HepG2 (cell line): Measurements from ENCODE around the gene C9orf85. TPM values are rescaled to one million over a fixed set of nuclear protein-coding genes. Genes with fewer than 3 reads are reported as not detected.

Experiments
- ATAC-seq: fragments of 200-7000 bp; cut with Tn5 transposase; 3 replicates; pipeline ENCODE4 v1.9.1; 2020; ENCODE audit warnings: mild to moderate bottlenecking, moderate library complexity
- BruUV-seq: library from RNA; stranded (reverse); fragments of 400-500 nt; replicated peaks from 2 replicates; lab custom pipeline; 2021; lab: Mats Ljungman, UMichigan
- CTCF ChIA-PET: fragments of 300-600 bp; formaldehyde crosslinking; extraction: SDS; loops from one replicate; lab custom pipeline; 2021; ENCODE audit warnings: low total read pairs, inconsistent platforms, low intra/inter-chr PET ratio; lab: Yijun Ruan, JAX
- POLR2A ChIA-PET: fragments of 350-600 bp; sonication (Branson Sonifier 250); formaldehyde crosslinking; loops from one replicate; lab custom pipeline; 2020; ENCODE audit warnings: antibody characterized with exemption, inconsistent platforms; lab: Yijun Ruan, JAX
- DNase-seq: peaks from one replicate; pipeline ENCODE4 v3.0.0-alpha.2; 2015; ENCODE audit warnings: low spot score
- FAIRE-seq: peaks from 3 replicates; lab custom pipeline; 2011; peaks lifted over from hg19 to GRCh38; lab: Jason Lieb, UNC
- H2AFZ ChIP-seq: one replicate; pipeline ENCODE4 v1.6.1; 2011; ENCODE audit warnings: low read length, inconsistent platforms
- H3K27ac ChIP-seq: fragments of 300-600 bp; 3 replicates; pipeline ENCODE4 v1.8.0; 2011; ENCODE audit warnings: mixed run types, mild to moderate bottlenecking, mixed read lengths, low read length, inconsistent platforms; ENCODE audit not compliant: insufficient read depth; ENCODE audit errors: extremely low read length
- H3K27me3 ChIP-seq, 2 experiments: fragments of 200-600 bp in 1 of 2; 2 replicates in 1 of 2; 3 replicates in 1 of 2; pipeline versions ENCODE4 v1.6.0 to v1.8.0; 2011; ENCODE audit warnings: low read length in 2 of 2, mild to moderate bottlenecking in 2 of 2, moderate library complexity in 2 of 2, inconsistent platforms in 1 of 2; ENCODE audit not compliant: insufficient read depth in 2 of 2, control insufficient read depth in 1 of 2
- H3K36me3 ChIP-seq, 2 experiments: fragments of 200-600 bp in 1 of 2; replicated peaks in 1 of 2; 2 replicates in 1 of 2; 3 replicates in 1 of 2; pipeline versions ENCODE4 v1.5.1 to v1.8.0; 2011; ENCODE audit warnings: low read length in 2 of 2, inconsistent platforms in 1 of 2; ENCODE audit not compliant: insufficient read depth in 2 of 2, control insufficient read depth in 1 of 2
- H3K4me1 ChIP-seq: 2 replicates; pipeline ENCODE4 v1.5.1; 2012; ENCODE audit warnings: low read length, inconsistent platforms; ENCODE audit not compliant: insufficient read depth
- H3K4me2 ChIP-seq: 2 replicates; pipeline ENCODE4 v1.6.0; 2011; ENCODE audit warnings: low read depth, low read length, inconsistent platforms
- H3K4me3 ChIP-seq, 3 experiments: fragments of 200-600 bp in 1 of 3; sonication (generic), shearing (Covaris generic) in 1 of 3; replicated peaks in 1 of 3; 2 replicates each; pipeline ENCODE4 v1.5.1; 2011 to 2016; ENCODE audit warnings: low read length in 3 of 3, inconsistent platforms in 2 of 3, low read depth in 2 of 3, mild to moderate bottlenecking in 2 of 3, control low read depth in 1 of 3, mixed read lengths in 1 of 3; ENCODE audit not compliant: insufficient read depth in 1 of 3
- H3K79me2 ChIP-seq: one replicate; pipeline ENCODE4 v1.6.1; 2011; ENCODE audit warnings: low read length, inconsistent platforms; ENCODE audit not compliant: insufficient read depth
- H3K9ac ChIP-seq: 2 replicates; pipeline ENCODE4 v1.6.0; 2011; ENCODE audit warnings: mild to moderate bottlenecking, low read depth, low read length, inconsistent platforms; ENCODE audit not compliant: insufficient read depth
- H3K9me3 ChIP-seq: 2 replicates; pipeline ENCODE4 v1.5.1; 2012; ENCODE audit warnings: mild to moderate bottlenecking, low read length
- H4K20me1 ChIP-seq: 2 replicates; pipeline ENCODE4 v1.6.0; 2011; ENCODE audit warnings: inconsistent platforms, mild to moderate bottlenecking, low read length, moderate library complexity; ENCODE audit not compliant: insufficient read depth
- EZH2 ChIP-seq: conservative IDR thresholded peaks from 2 replicates; pipeline ENCODE4 v1.6.1; 2012; ENCODE audit warnings: mild to moderate bottlenecking, low read depth, low read length, moderate library complexity
- KLF11 ChIP-seq: IDR thresholded peaks from 2 replicates; pipeline ENCODE4 v1.6.1; 2016; ENCODE audit warnings: missing compliant biosample characterization
- KMT2A ChIP-seq: sonication (generic); formaldehyde crosslinking; IDR thresholded peaks from 2 replicates; pipeline ENCODE4 v1.4.0; 2020; ENCODE audit warnings: missing genetic modification reagents
- RFXANK ChIP-seq: IDR thresholded peaks from 2 replicates; pipeline ENCODE4 v1.6.1; 2016
- SMC3 ChIP-seq: IDR thresholded peaks from 2 replicates; pipeline ENCODE4 v1.6.1; 2011; ENCODE audit warnings: low read length, improper control_type of control experiment
- SRF ChIP-seq: IDR thresholded peaks from 2 replicates; pipeline ENCODE4 v1.6.1; 2011; ENCODE audit warnings: mild to moderate bottlenecking, low read depth, low read length, moderate library complexity
- ZNF331 ChIP-seq: sonication (generic); formaldehyde crosslinking; IDR thresholded peaks from 2 replicates; pipeline ENCODE4 v1.4.0; 2020; ENCODE audit warnings: missing genetic modification reagents
- ZNF446 ChIP-seq: sonication (generic); formaldehyde crosslinking; IDR thresholded peaks from 2 replicates; pipeline ENCODE4 v1.5.0; 2020; ENCODE audit warnings: mild to moderate bottlenecking, missing genetic modification reagents
- WGBS: methylation state at CpG from one replicate; pipeline ENCODE4 v1.1.6; 2017; ENCODE audit warnings: low lambda C conversion rate; 5-methylcytosine and 5-hydroxymethylcytosine counted together
- in situ Hi-C: cut with HindIII; loops from 2 replicates; pipeline ENCODE4 v1.10.0; 2017; ENCODE audit warnings: low pct_unique_long_range_greater_than_20kb; ENCODE audit not compliant: extremely low pct_ligation_motif_present
- intact Hi-C: fragments of 100-400 bp; cut with micrococcal nuclease; formaldehyde crosslinking; loops from one replicate; pipeline ENCODE4 v1.10.0; 2022; ENCODE audit not compliant: unreplicated experiment
- polyA plus RNA-seq, 8 experiments: library from polyadenylated mRNA; depleted of rRNA in 3 of 8; stranded (reverse) in 7 of 8; unstranded in 1 of 8; fragments of >200 nt; fragmentation: Illumina TruSeq in 4 of 8; extraction: Trizol in 4 of 8; gene quantifications; 2 replicates each; pipeline versions ENCODE4 v1.2.1 to v1.2.3, GENCODE V29; 2011 to 2016; ENCODE audit warnings: low read depth in 4 of 8, missing spikeins in 1 of 8, mixed read lengths in 1 of 8; ENCODE audit not compliant: insufficient read depth in 1 of 8
- total RNA-seq, 5 experiments: library from RNA; depleted of rRNA; stranded (reverse); fragments of >200 nt; fragmentation: Illumina TruSeq; extraction: Trizol; gene quantifications; 2 replicates each; pipeline ENCODE4 v1.2.3, GENCODE V29; 2016; ENCODE audit warnings: low read depth in 1 of 5
- TF ChIP-seq, protein P1 (sequence below): sonication (generic); IDR thresholded peaks from 2 replicates; pipeline ENCODE4 v1.6.1; 2016; ENCODE audit warnings: low read depth, borderline replicate concordance
- TF ChIP-seq, protein P2 (sequence below): sonication (generic); formaldehyde crosslinking; IDR thresholded peaks from 2 replicates; pipeline ENCODE4 v1.5.1; 2020; ENCODE audit warnings: mild to moderate bottlenecking, missing genetic modification reagents
- TF ChIP-seq, protein P3 (sequence below): sonication (generic); formaldehyde crosslinking; IDR thresholded peaks from 2 replicates; pipeline ENCODE4 v1.5.0; 2020; ENCODE audit warnings: missing genetic modification reagents, mild to moderate bottlenecking, borderline replicate concordance

C9orf85 gene
- total and polyA plus RNA-seq, 2 of the 13 experiments (the other 11 are each of a cell fraction or from before 2014, with no cell fraction given): 9.9 to 13.9 TPM

DNA sequence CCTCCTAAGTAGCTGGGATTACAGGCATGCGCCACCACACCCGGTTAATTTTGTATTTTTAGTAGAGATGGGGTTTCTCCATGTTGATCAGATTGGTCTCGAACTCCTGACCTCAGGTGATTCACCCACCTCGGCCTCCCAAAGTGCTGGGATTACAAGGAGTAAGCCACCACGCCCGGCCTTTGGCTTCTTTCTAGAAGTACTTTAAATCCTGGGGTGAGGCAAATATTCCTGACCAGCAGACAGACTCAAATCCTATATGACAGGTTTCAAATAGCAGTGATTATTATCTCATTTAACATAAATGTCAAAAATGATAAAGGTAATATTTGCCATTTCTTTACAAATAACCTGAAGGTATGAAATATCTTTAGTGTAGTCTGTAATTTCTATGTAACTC lies 36.1 kb upstream of the C9orf85 start:
- FAIRE-seq: no peak
- H3K79me2 ChIP-seq: peaks cover 55% of the 10 kb centered on the region
- over 99% methylated on average over 6 of the region's 6 CpGs for WGBS
- no peak overlapping the region for H3K4me3 ChIP-seq
- H4K20me1 ChIP-seq: peaks cover 15% of the 10 kb centered on the region
- no peaks in the 10 kb centered on the region for H3K27me3 ChIP-seq
- peaks cover 11% of the 10 kb centered on the region; the same call in 1 of the 2 replicates for H3K9me3 ChIP-seq
- intact Hi-C loops: no loop called here
- peaks cover 2 to 9% of the 10 kb centered on the region in 2 experiments; a peak in 2 of 5 replicates for H3K36me3 ChIP-seq
- in situ Hi-C loops: no loop called here
- ChIA-PET POLR2A (no interaction called here), CTCF (no interaction called here)
- no peak overlapping the region for H3K4me2 ChIP-seq
- H3K27ac ChIP-seq: no peak overlapping the region
- H3K4me1 ChIP-seq: peaks cover 40% of the 10 kb centered on the region
- no peak for ATAC-seq
- no peak overlapping the region for H2AFZ ChIP-seq
- DNase-seq: no peak
- H3K9ac ChIP-seq: no peak overlapping the region
- no peak for TF ChIP-seq SMC3
- no peak for TF ChIP-seq KMT2A
- TF ChIP-seq, protein P1, sequence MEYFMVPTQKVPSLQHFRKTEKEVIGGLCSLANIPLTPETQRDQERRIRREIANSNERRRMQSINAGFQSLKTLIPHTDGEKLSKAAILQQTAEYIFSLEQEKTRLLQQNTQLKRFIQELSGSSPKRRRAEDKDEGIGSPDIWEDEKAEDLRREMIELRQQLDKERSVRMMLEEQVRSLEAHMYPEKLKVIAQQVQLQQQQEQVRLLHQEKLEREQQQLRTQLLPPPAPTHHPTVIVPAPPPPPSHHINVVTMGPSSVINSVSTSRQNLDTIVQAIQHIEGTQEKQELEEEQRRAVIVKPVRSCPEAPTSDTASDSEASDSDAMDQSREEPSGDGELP: no peak
- TF ChIP-seq EZH2: no peak
- no peak for TF ChIP-seq ZNF331 (CRISPR knock-in tag)
- TF ChIP-seq SRF: no peak
- TF ChIP-seq ZNF446 (CRISPR knock-in tag): no peak
- TF ChIP-seq, protein P2, sequence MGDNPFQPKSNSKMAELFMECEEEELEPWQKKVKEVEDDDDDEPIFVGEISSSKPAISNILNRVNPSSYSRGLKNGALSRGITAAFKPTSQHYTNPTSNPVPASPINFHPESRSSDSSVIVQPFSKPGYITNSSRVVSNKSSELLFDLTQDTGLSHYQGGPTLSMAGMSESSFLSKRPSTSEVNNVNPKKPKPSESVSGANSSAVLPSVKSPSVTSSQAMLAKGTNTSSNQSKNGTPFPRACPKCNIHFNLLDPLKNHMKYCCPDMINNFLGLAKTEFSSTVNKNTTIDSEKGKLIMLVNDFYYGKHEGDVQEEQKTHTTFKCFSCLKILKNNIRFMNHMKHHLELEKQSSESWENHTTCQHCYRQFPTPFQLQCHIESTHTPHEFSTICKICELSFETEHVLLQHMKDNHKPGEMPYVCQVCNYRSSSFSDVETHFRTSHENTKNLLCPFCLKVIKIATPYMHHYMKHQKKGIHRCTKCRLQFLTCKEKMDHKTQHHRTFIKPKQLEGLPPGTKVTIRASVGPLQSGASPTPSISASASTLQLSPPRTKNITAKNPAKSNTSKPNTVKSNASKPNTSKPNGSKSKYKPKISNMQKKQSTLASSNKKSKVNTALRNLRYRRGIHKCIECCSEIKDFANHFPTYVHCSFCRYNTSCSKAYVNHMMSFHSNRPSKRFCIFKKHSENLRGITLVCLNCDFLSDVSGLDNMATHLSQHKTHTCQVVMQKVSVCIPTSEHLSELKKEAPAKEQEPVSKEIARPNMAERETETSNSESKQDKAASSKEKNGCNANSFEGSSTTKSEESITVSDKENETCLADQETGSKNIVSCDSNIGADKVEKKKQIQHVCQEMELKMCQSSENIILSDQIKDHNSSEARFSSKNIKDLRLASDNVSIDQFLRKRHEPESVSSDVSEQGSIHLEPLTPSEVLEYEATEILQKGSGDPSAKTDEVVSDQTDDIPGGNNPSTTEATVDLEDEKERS: no peak
- TF ChIP-seq, protein P3, sequence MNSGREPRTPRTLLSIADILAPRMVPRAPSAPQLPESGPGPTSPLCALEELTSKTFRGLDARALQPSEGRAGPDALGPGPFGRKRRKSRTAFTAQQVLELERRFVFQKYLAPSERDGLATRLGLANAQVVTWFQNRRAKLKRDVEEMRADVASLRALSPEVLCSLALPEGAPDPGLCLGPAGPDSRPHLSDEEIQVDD (CRISPR knock-in tag): no peak
- no peak for TF ChIP-seq KLF11 (CRISPR knock-in tag)
- TF ChIP-seq RFXANK: no peak
- BruUV-seq: no TSS peak
